Esophagus muscularis mucosa (tissue), 4 donors: Measurements from ENCODE around the gene CRACR2B.
A peak's percentile ranks its signal among the peaks of the same experiment; 100 is the strongest.

ENCODE experiments used
- CTCF ChIP-seq, 3 experiments: fragments of 200-600 bp in 2 of 3; fragments of 450-650 bp in 1 of 3; sonication (generic) in 2 of 3; IDR thresholded peaks; one replicate each; pipeline ENCODE4 v1.5.1; 2017 to 2019; ENCODE audit warnings: antibody characterized with exemption in 3 of 3, mild to moderate bottlenecking in 2 of 3, moderate library complexity in 1 of 3
- EP300 ChIP-seq: sonication (generic); formaldehyde crosslinking; IDR thresholded peaks from one replicate; pipeline ENCODE4 v1.6.1; 2017; ENCODE audit warnings: antibody characterized with exemption
- POLR2A ChIP-seq: fragments of 450-650 bp; IDR thresholded peaks from one replicate; pipeline ENCODE4 v1.6.1; 2017; ENCODE audit warnings: antibody characterized with exemption, moderate library complexity, mild to moderate bottlenecking, low read depth

GRCh38 chr11:833114-833791 lies 5.5 kb downstream of the CRACR2B start:
- TF ChIP-seq CTCF (IDR thresholded peaks at IDR 0.05), result no peak
- TF ChIP-seq EP300, result no peak
- peak; percentile 19 for TF ChIP-seq POLR2A
